Measurements from ENCODE around the gene CRACR2A. TPM values are rescaled to one million over a fixed set of nuclear protein-coding genes. Genes with fewer than 3 reads are reported as not detected.

CRACR2A gene
- total and polyA plus RNA-seq, 7 experiments from 2014 or later, result 8.2 to 40.3 (median 31.4) TPM

GRCh38 chr12:3727877-3728632, 24.9 kb downstream of the CRACR2A start:
- Histone ChIP-seq H3K4me1 (ENCODE audit: control insufficient read depth in 2 of 2, insufficient read depth in 2 of 2, low read length in 2 of 2) (peaks cover 8 to 25% of the 10 kb centered on the region in 2 donors), H3K9me3 (ENCODE audit: control insufficient read depth in 2 of 3, low read length in 3 of 3) (peaks cover 0 to 8% (median 0%) of the 10 kb centered on the region in 3 experiments), H3K27me3 (ENCODE audit: control insufficient read depth in 2 of 2, insufficient read depth in 2 of 2, low read length in 2 of 2) (no peaks in the 10 kb centered on the region), H3K27ac (ENCODE audit: low read depth, low read length) (no peak overlapping the region), H3K36me3 (ENCODE audit: control insufficient read depth in 2 of 3, insufficient read depth in 3 of 3, low read length in 3 of 3) (peaks cover 0 to 50% (median 0%) of the 10 kb centered on the region in 3 experiments), H3K4me3 (ENCODE audit: low read length) (no peak overlapping the region)
- peak overlapping the region in 9 of 10 donors; percentile 34 to 87 (median 52) for H3K4me3 Mint-ChIP-seq
- CTCF ChIA-PET, result no interaction called here
- no peaks in the 10 kb centered on the region for H3K27me3 Mint-ChIP-seq
- H3K36me3 Mint-ChIP-seq, result peaks cover 30 to 71% (median 42%) of the 10 kb centered on the region in 5 donors
- POLR2A ChIA-PET, result no interaction called here
- intact Hi-C loops (cut with micrococcal nuclease), result loop anchor here (1.0 to 5.0 kb wide), 4 partner anchors 24 to 142 kb away; partner anchors contain the start of gene CRACR2A (in 1 of the 2)
- H3K9me3 Mint-ChIP-seq, result peaks cover 0 to 22% (median 2%) of the 10 kb centered on the region in 11 donors
- DNase-seq, result peak in 8 of 9 donors; percentile 17 to 61 (median 36)
- peak overlapping the region; percentile 52 to 97 (median 79) for H3K27ac Mint-ChIP-seq
- peaks cover 27 to 47% (median 40%) of the 10 kb centered on the region in 7 donors for H3K4me1 Mint-ChIP-seq
- ATAC-seq, result peak; percentile 84

DNA sequence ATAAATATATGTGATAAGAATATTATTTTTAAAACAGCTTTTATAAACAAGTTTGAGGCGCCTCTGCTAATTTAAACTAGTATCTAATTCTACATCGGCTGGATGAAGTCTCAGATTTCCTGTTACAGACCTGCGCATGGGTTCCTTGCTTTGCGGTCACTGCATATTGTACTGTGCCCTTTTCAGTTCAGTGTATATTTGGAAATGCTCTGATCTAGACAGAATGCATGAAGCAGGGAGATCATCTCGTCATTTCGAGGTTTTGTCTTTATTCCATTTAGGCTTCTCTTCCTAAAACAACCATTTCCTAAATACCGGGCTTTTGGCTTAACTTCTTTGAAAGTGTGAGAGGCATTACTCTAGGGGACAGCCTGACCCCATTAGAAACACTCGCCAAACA, 25.6 kb downstream of the CRACR2A start:
- no peak overlapping the region for H3K4me3 ChIP-seq (ENCODE audit: low read length)
- no peak overlapping the region for H3K27ac ChIP-seq (ENCODE audit: low read depth, low read length)
- H3K9me3 ChIP-seq (ENCODE audit: control insufficient read depth in 2 of 3, low read length in 3 of 3), result peaks cover 0 to 15% (median 0%) of the 10 kb centered on the region in 3 experiments
- intact Hi-C loops (cut with micrococcal nuclease), result loop anchor here in 1 of 2 donors (5.0 kb wide), 1 partner anchor 70 kb away; no protein-coding TSS in a partner anchor
- peaks cover 8 to 25% of the 10 kb centered on the region in 2 donors for H3K4me1 ChIP-seq (ENCODE audit: control insufficient read depth in 2 of 2, insufficient read depth in 2 of 2, low read length in 2 of 2)
- H3K27me3 Mint-ChIP-seq, result no peaks in the 10 kb centered on the region
- peaks cover 36 to 77% (median 49%) of the 10 kb centered on the region in 5 donors for H3K36me3 Mint-ChIP-seq
- ChIA-PET POLR2A (no interaction called here), CTCF (no interaction called here)
- H3K27ac Mint-ChIP-seq, result peak overlapping the region in 8 of 9 donors; percentile 4 to 93 (median 66)
- peaks cover 0 to 47% (median 0%) of the 10 kb centered on the region in 3 experiments for H3K36me3 ChIP-seq (ENCODE audit: control insufficient read depth in 2 of 3, insufficient read depth in 3 of 3, low read length in 3 of 3)
- H3K9me3 Mint-ChIP-seq, result peaks cover 0 to 29% (median 8%) of the 10 kb centered on the region in 11 donors
- H3K4me3 Mint-ChIP-seq, result peak overlapping the region in 7 of 10 donors; percentile 20 to 64 (median 58)
- H3K4me1 Mint-ChIP-seq, result peaks cover 27 to 47% (median 40%) of the 10 kb centered on the region in 7 donors
- no peaks in the 10 kb centered on the region for H3K27me3 ChIP-seq (ENCODE audit: control insufficient read depth in 2 of 2, insufficient read depth in 2 of 2, low read length in 2 of 2)
- DNase-seq, result peak in 2 of 9 donors; percentile 25 to 29
- ATAC-seq, result no peak

DNA sequence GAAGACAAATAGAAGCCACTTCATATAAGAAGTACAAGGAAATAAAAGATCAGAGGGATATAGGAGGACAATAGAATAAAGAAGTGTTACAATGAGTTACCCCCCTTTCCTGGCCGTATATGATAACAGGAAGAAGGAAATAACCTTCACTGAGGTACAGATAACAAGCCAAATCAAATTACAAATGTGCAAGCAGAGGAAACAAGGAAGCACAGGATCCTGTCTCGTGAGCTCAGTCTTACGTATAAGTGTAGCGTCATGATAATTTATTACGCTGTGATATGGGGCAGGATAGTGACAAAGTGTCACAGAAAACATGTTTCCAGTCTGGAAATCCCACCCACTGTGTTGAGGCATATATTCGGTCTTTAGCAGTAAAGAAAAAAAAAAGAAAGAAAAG, 26.5 kb downstream of the CRACR2A start:
- Mint-ChIP-seq H3K36me3 (peaks cover 36 to 79% (median 55%) of the 10 kb centered on the region in 5 donors), H3K9me3 (peaks cover 0 to 35% (median 11%) of the 10 kb centered on the region in 11 donors), H3K4me1 (peaks cover 30 to 47% (median 40%) of the 10 kb centered on the region in 7 donors), H3K27ac (peak overlapping the region; percentile 20 to 93 (median 65)), H3K27me3 (no peaks in the 10 kb centered on the region), H3K4me3 (peak overlapping the region; percentile 3 to 74 (median 50))
- Histone ChIP-seq H3K9me3 (ENCODE audit: control insufficient read depth in 2 of 3, low read length in 3 of 3) (peaks cover 0 to 18% (median 0%) of the 10 kb centered on the region in 3 experiments), H3K4me3 (ENCODE audit: low read length) (no peak overlapping the region), H3K36me3 (ENCODE audit: control insufficient read depth in 2 of 3, insufficient read depth in 3 of 3, low read length in 3 of 3) (peaks cover 0 to 38% (median 0%) of the 10 kb centered on the region in 3 experiments), H3K27ac (ENCODE audit: low read depth, low read length) (no peak overlapping the region), H3K27me3 (ENCODE audit: control insufficient read depth in 2 of 2, insufficient read depth in 2 of 2, low read length in 2 of 2) (no peaks in the 10 kb centered on the region), H3K4me1 (ENCODE audit: control insufficient read depth in 2 of 2, insufficient read depth in 2 of 2, low read length in 2 of 2) (peaks cover 8 to 25% of the 10 kb centered on the region in 2 donors)
- peak; percentile 23 for ATAC-seq
- DNase-seq, result peak in 6 of 9 donors; percentile 21 to 52 (median 40)
- ChIA-PET CTCF (no interaction called here), POLR2A (no interaction called here)
- intact Hi-C loops (cut with micrococcal nuclease), result loop anchor here in 1 of 2 donors (5.0 kb wide), 1 partner anchor 69 kb away; no protein-coding TSS in a partner anchor

- POLR2A ChIA-PET, result no interaction called here
- Mint-ChIP-seq H3K27me3 (no peaks in the 10 kb centered on the region), H3K4me3 (peak overlapping the region in 1 of 10 donors; percentile 7), H3K27ac (peak overlapping the region in 5 of 9 donors; percentile 0 to 43 (median 29)), H3K36me3 (peaks cover 39 to 82% (median 60%) of the 10 kb centered on the region in 5 donors), H3K9me3 (peaks cover 0 to 38% (median 12%) of the 10 kb centered on the region in 11 donors), H3K4me1 (peaks cover 36 to 51% (median 40%) of the 10 kb centered on the region in 7 donors)
- DNase-seq (no peak), ATAC-seq (no peak)
- Histone ChIP-seq H3K27me3 (ENCODE audit: control insufficient read depth in 2 of 2, insufficient read depth in 2 of 2, low read length in 2 of 2) (no peaks in the 10 kb centered on the region), H3K9me3 (ENCODE audit: control insufficient read depth in 2 of 3, low read length in 3 of 3) (peaks cover 0 to 18% (median 0%) of the 10 kb centered on the region in 3 experiments), H3K4me1 (ENCODE audit: control insufficient read depth in 2 of 2, insufficient read depth in 2 of 2, low read length in 2 of 2) (peaks cover 8 to 25% of the 10 kb centered on the region in 2 donors), H3K4me3 (ENCODE audit: low read length) (no peak overlapping the region), H3K36me3 (ENCODE audit: control insufficient read depth in 2 of 3, insufficient read depth in 3 of 3, low read length in 3 of 3) (peaks cover 0 to 32% (median 0%) of the 10 kb centered on the region in 3 experiments), H3K27ac (ENCODE audit: low read depth, low read length) (no peak overlapping the region)
- CTCF ChIA-PET, result no interaction called here
- intact Hi-C loops (cut with micrococcal nuclease), result loop anchor here in 1 of 2 donors (5.0 kb wide), 1 partner anchor 68 kb away; no protein-coding TSS in a partner anchor
Observed at GRCh38 chr12:3725388-3726115, 27.4 kb downstream of the CRACR2A start.

- H3K36me3 Mint-ChIP-seq, result peaks cover 30 to 80% (median 56%) of the 10 kb centered on the region in 5 donors
- Histone ChIP-seq H3K27ac (ENCODE audit: low read depth, low read length) (no peak overlapping the region), H3K36me3 (ENCODE audit: control insufficient read depth in 2 of 3, insufficient read depth in 3 of 3, low read length in 3 of 3) (peaks cover 0 to 31% (median 0%) of the 10 kb centered on the region in 3 experiments), H3K4me1 (ENCODE audit: control insufficient read depth in 2 of 2, insufficient read depth in 2 of 2, low read length in 2 of 2) (peaks cover 8 to 22% of the 10 kb centered on the region in 2 donors), H3K9me3 (ENCODE audit: control insufficient read depth in 2 of 3, low read length in 3 of 3) (peaks cover 0 to 18% (median 0%) of the 10 kb centered on the region in 3 experiments), H3K4me3 (ENCODE audit: low read length) (no peak overlapping the region), H3K27me3 (ENCODE audit: control insufficient read depth in 2 of 2, insufficient read depth in 2 of 2, low read length in 2 of 2) (no peaks in the 10 kb centered on the region)
- CTCF ChIA-PET, result interaction anchor here (0.6 kb wide), 1 partner anchor 80 kb away, joined by 4 read pairs; no protein-coding TSS in a partner anchor
- H3K4me1 Mint-ChIP-seq, result peaks cover 31 to 46% (median 36%) of the 10 kb centered on the region in 7 donors
- H3K4me3 Mint-ChIP-seq, result no peak overlapping the region
- H3K9me3 Mint-ChIP-seq, result peaks cover 0 to 40% (median 12%) of the 10 kb centered on the region in 11 donors
- POLR2A ChIA-PET, result no interaction called here
- no peak for ATAC-seq
- intact Hi-C loops (cut with micrococcal nuclease), result no loop called here
- peak overlapping the region in 3 of 9 donors; percentile 7 to 39 (median 17) for H3K27ac Mint-ChIP-seq
- no peak for DNase-seq
- no peaks in the 10 kb centered on the region for H3K27me3 Mint-ChIP-seq
Observed at GRCh38 chr12:3723916-3724805, 28.7 kb downstream of the CRACR2A start.
